ENCODE measurements around the gene NAGPA.

NAGPA gene

DNA sequence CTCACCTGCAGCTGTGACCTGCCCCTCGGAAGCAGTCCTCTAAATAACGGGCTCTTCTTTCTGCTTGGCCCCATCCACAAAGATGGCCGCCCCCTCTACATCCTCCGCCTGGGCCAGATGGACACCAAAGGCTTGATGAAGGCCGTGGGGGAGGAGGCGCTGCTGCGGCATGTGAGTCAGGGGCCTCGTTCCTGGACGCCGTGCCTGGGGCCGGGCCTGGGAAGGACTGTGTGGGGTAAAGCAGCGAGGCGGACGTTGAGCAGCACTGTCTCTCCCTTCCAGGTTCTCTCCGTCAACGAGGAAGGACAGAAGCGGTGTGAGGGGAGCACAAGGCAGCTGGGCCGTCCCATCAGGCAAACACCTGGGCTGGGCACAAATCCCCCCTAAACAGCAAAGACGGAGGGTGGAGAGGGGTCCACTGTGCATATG lies 33.1 kb downstream of the NAGPA start:
- no peak for DNase-seq

DNA sequence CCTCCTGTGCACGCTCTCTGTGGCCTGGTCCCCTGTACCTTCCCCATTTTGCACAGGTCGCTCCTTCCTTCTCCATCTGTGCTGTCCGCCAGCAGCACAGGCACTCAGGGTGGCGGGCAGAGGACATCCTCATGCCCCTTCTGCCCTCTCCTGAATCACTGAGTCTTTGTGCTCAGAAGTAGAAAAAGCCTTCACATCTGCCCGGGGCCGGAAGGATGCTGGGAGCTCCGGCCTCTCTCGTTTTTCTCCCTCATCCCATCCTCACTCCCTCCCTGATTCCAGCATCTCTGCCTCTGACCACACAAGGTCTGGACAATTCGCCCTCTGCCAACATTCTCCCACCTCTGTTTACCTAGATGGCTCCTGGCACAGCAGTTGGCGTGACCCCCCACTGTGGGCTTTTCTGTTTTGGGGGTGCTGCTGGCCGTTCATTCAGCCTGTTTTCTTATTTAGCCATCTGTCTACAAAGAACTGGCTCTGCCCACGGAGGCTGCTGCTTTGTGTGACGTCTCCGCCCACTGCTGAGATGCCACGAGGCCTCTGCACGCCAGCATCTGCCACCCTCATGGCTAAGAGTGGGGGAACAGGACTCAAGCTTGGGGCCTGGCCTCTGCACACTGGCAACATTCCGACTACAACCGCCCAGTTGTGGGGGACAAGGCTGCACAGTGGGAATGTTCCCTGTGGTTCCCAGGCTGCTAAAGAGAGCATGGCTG lies 38.9 kb downstream of the NAGPA start:
- no peak for DNase-seq

DNA sequence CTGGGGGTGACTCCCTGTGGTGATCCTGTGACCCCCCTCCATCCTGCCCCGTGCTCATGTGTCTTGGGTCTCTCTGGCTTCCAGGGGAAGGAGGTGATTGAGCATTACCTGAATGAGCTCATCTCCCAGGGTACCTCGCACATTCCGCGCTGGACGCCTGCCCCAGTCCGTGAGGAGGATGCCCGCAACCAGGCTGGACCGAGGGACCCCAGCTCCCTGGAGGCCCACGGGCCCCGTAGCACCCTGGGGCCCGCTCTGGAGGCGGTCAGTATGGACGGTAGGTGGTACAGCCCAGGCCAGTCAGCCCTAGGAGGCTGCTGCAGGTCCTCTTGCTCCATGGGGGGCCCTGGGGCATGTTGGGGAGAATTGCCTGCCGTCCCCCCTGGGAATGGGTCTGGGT lies 42.0 kb downstream of the NAGPA start:
- no peak for DNase-seq

DNA sequence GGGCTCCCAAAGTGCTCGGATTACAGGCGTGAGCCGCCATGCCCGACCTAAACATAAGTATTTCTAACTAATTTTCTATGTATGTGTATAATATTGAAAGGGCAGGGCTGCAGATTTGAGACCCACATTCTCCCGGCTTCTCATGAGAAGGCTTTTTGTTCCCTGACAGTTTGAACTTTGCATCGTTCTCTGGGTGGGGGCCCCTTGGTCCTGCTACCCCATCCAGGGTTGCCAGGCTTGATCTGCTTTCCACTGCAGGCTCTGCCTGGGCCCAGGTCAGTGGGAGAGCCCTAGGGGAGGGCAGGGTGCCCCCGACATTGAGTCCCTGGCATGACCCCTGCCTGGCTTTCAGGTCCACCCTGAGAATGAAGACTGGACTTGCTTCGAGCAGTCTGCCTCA lies 43.3 kb downstream of the NAGPA start:
- DNase-seq: no peak

DNA sequence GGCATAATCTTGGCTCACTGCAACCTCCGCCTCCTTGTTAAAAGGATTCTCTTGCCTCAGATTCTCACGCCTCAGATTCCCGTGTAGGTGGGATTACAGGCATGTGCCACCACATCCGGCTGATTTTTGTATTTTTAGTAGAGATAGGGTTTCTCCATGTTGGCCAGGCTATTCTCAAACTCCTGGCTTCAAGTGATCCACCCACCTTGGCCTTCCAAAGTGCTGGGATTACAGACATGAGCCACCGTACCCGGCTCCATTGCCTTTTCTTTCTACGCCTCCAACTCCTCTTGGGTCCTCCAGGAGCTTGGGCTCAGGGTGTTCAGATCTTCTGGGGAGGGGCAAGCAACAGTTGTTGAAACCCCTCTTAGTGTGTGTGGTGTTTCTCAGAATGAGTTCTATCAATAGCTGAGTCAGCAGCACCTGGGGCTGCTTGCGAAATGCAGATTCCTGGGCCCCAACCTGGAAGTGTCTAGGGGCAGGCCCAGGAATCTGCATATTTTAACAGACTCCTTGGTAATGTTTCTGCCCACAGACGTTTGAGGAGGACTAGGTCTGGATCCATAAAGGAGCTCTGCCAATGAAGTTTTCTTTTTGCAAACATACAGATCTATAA lies 44.2 kb downstream of the NAGPA start:
- no peak for DNase-seq

DNA sequence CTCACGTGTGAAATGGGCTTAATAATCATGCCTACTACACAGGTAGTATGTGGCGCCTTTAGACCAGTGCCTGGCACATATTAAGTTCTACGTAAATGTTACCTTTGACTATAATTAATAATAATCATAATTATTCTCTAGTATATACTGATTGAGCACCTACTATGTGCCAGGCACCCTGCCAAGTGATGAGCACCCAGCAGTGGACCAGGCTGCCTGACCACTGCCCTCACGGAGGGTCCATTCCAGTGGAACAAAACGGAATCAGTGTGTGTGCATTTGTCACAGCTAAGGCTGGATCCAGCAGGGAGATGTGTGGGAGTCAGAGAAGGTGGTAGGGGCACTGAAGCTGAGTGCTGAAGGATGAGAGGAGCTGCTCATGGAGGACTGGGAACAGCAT lies 45.1 kb downstream of the NAGPA start:
- DNase-seq: no peak

DNA sequence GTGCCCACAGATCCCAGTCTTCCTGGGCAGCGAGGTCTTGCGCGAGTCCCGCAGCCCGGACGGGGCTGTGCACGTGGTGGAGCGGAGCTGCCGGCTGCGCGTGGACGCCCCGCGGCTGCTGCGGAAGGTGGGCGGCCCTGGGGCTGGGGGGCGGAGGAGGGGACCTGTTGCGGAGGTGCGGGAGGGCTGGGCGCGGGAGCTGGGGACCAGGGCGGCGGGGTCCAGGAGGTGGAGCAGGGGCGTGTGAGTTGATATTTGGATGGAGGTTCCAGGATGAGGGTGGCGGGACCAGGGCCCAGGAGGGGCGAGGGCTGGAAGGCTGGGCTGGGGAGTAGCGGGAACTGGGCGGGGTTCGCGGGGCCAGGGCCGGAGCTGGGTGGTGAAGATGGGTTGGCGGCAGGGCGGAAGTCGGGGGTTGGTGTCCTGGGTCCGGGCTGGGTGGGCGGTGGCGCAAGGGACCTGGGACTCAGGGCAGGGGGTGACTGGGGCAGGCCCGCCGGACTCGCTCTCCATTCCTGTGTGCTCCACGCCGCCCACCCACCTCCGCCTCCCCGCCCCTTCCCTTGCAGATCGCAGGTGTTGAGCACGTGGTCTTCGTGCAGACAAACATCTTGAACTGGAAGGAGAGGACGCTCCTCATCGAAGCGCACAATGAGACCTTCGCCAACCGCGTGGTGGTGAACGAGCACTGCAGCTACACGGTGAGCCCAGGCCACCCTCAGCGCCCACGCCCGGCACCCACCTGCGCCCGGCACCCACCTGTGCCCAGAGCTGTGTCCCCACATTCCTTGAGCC lies 46.0 kb downstream of the NAGPA start:
- no peak for DNase-seq

DNA sequence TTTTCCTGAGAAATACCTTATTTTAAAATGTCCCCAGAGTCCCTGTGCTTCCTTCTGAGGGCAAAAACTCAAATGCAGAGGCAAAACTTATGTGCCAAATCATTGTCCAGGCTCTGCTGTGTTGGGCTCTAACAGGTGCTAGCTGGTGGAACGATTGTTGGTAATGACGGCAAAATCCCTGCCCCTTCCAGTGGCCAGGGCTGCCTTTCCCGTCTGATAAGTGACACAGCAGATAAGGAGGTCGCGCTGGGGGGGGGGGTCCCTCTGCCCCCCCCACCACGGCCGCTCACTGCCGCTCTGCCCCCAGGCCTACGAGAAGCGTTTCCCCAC lies 46.5 kb downstream of the NAGPA start:
- DNase-seq: no peak

DNA sequence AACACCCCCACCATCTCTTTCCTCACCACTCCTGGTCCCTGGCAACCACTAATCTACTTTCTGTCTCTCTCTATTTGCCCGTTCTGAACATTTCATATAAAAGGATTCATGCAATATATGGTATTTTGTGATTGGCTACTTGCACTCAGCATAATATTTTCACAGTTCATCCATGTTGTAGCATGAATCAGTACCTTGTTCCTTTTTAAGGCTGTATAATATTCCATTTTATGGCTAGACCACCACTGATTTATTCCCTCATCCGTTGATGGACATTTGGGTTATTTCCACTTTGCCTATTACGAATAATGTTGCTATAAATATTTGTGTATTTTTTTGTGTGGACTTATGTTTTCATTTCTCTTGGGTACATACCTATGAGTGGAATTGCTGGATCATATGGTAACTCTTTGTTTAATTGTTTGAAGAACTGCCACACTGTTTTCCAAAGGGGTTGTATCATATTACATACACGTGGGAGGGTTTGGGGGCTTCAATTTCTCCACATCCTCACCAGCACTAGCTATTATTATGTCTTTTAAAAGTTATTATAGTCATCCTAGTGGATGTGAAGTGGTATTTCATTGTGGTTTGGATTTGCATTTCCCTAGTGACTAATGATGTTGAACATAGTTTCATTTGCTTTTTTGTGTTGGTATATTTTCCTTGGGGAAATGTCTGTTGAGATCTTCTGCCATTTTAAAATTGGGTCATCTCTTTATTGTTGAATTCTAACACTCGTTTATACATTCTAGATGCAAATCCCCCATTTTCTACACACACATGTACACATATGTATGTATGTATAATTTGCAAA lies 49.4 kb downstream of the NAGPA start:
- DNase-seq: no peak

DNA sequence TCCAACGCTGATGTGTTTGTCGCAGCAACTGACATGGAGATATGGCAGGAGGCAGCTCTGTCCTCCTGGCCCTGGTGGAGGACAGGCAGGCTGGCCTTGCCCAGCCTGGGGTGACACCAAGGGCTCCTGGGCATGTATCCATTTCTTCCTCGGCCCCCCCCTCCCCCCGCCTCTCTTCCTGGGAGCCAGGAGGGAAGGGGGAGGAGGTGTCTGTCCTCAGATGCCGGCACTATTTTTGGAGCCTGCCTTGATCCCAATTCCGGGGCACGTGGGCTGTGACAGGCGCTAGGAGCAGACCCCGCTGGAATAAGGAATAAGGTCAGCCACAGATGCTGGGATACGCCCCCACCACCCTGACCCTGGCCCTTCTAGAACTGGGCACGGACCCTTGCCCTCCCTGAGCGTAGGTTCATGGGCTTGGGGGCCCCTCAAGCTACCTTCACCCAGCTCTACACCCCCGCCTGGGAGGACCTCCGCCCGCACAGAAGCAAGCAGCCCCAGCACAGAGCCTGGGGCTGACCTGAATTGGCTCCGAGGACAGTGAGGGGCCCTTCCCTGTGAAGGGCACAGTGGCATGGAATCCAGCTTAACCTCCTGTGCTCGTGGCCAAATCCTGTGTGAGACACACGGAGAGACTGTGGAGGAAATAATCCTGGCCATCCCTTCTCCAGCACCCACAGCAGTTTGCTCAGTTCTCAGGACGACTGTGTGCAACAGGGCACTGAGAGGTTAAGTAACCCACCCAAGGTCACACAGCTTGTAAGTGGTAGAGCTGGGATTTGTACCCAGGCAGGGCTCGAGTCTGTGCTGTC lies 51.5 kb downstream of the NAGPA start:
- DNase-seq: no peak

DNA sequence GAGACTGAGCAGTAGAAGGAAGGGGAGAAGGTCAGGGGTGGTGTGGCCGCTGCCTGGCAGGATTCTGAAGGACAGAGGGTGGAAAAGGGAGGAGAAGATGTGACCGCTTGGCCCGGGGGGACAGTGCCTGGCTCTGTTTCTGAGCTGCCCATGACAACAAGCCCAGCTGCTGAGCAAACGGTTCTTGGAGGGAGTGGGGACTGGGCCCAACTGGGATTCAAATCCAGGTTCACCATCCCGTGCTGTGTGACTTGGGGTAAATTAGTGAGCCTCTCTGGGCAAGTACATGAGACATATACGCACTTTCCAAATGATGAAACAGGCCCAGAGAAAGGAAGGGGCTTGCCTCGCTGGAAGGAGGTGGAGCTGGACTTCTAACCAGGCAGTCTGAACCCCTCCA lies 52.3 kb downstream of the NAGPA start:
- DNase-seq: no peak

DNA sequence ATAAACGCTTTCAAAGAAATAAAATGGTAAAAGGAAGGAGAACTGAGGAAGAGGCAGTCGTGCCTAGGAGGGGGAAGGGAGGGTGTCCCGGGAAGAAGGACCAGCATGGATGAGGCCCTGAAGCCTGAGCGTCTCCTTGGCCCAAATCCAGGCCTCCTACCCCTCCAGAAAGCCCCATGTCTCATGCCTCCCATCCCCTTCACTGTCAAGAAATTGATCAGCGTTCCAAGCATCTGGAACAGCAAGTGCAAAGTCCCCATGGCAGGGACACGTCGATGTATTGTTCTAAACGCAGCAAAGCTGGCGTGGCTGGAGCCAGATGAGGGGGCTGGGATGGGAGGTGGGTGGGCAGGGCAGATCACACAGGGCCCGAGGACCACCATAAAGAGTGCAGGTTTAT lies 53.0 kb downstream of the NAGPA start:
- no peak for DNase-seq

DNA sequence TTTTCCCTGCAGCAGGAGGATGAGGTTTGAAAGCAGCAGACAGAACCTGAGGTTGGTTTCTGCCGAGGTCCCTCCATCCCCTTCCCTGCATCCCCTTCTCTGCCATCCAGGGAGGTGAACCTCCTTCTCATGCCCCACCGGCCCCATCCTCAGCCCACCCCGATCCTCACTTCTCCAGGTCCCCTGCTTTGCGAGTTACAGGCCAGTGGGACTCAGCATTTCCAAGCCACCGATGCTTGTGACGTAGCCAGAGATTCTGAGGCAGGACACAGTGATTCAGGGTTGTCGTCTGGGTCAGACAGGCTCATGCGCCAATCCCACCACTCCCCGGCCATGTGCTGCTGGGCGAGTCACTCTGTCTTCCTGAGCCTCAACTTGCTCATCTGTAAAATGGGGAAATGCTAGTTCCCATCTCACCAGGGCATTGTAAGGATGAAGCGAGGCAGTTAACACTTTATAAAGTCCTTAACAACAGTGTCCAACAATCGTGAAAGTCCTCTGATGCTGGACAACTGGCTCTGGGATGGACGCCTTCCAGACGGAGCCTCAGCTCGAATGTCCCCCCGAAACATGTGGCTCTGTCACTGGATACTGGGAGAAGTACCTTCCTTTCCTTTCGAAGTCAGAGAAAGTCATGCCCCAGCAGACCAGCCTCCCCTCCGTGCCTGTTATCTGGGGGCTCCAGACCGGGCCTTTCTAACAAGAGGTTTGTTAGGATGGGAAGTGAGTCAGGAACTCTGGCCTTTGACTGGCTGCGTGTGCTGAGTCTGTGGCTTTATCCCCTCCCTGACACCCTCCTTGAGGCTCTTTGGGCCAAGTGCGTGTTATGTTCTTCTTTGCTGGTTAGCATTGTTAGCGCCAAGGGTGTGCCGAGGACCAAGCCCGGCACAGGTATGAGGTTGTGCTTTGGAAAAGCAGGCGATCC lies 53.7 kb downstream of the NAGPA start:
- no peak for DNase-seq

DNA sequence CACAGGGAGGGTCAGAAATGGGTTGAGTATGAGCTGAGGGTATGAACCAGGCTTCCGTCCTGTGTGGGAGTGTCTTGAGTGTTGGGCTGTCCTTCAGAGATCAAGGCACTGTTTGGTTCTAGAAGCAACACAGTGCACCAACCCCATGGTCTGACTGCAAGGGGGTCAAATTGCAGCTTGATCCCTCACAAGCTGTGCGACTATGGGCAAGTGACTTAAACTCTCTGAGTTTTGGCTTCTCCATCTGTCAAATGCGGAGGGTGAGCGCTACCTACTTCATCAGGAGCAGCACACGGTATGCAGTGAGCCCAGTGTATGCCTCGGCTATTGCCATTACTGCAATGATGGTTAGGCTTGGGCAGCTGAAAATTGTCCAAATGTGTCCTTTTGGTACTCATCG lies 54.6 kb downstream of the NAGPA start:
- no peak for DNase-seq

DNA sequence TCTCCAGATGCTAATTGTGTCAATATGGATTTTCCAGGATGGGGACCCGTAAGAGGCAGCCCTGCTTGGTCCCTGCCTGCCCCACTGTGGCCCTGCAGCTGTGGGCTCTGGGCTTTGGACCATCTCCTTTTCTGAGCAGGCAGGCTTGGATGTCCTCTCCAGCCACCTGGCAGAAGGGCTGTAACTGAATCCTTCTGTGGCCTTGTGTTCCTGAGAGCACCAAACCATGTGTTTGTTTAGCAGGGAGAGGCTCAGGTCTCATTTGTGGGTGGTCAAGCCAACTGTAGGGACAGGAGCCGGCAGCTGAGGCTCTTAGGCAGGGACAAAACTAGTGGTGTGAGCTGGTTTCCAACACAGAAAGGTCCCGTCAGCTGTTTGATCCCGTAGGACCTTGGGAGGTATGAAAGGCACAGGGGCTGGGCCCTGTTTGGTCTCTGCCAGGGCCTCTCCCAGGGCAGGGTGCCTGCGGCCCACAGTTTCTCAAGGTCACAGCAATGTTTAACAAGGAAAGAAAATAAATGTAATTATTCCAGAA lies 57.1 kb downstream of the NAGPA start:
- no peak for DNase-seq

DNA sequence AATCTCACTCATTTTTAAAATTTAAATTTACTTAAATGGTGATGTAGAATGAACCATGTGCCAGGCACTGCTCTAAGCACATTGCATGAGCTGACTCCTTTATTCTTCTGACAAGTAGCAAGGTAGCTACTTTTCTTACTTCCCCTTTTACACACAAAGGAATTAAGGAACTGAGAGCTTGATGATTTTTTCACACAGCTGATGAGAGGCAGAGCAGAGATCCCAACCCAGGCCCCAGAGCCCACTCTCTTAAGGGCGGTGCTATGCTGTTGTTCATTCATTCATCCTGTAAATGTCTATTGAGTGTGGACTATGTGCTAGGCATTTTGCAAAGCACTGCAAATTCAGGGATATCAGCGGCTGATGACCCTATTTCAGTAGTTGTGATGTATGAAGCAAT lies 57.7 kb downstream of the NAGPA start:
- no peak for DNase-seq
